T-cell (primary cell): Measurements from ENCODE around the gene PLEKHA7. TPM values are rescaled to one million over a fixed set of nuclear protein-coding genes. Genes with fewer than 3 reads are reported as not detected.

ENCODE experiments used
- ATAC-seq, 4 experiments: fragments of 200-7000 bp in 3 of 4; fragments of 150-1000 bp in 1 of 4; cut with Tn5 transposase; replicated peaks in 1 of 4; 1 replicate in 3 of 4; 2 replicates in 1 of 4; pipeline ENCODE4 v1.10.0; 2021; ENCODE audit warnings: moderate library complexity in 3 of 4, mild to moderate bottlenecking in 2 of 4, moderate number of reproducible peaks in 1 of 4
- CTCF ChIA-PET, 2 donors: fragments of 300-600 bp; sonication (Branson Sonifier 250); formaldehyde crosslinking; loops; one replicate each; lab custom pipeline; 2022; ENCODE audit warnings: antibody characterized with exemption in 2 of 2; lab: Charles Lee
- POLR2A ChIA-PET, 2 donors: fragments of 300-600 bp; sonication (Branson Sonifier 250); formaldehyde crosslinking; loops; one replicate each; lab custom pipeline; 2022; ENCODE audit warnings: antibody characterized with exemption in 2 of 2; lab: Charles Lee
- DNase-seq, 35 experiments: peaks; one replicate each; pipeline versions ENCODE4 v3.0.0 to v3.0.0-alpha.2; 2013 to 2023
- H3K27ac ChIP-seq: one replicate; pipeline ENCODE4 v1.5.1; 2013; ENCODE audit warnings: low read length
- H3K27me3 ChIP-seq, 2 experiments: replicated peaks in 1 of 2; 1 replicate in 1 of 2; 2 replicates in 1 of 2; pipeline versions ENCODE4 v1.6.1 to v1.7.0; 2013; ENCODE audit warnings: low read length in 1 of 2, mixed read lengths in 1 of 2; ENCODE audit not compliant: control insufficient read depth in 2 of 2, insufficient read depth in 2 of 2; ENCODE audit errors: extremely low read depth in 1 of 2
- H3K36me3 ChIP-seq, 2 donors: 1 replicate in 1 of 2; 2 replicates in 1 of 2; pipeline versions ENCODE4 v1.6.1 to v1.7.0; 2013; ENCODE audit warnings: low read length in 1 of 2; ENCODE audit not compliant: control insufficient read depth in 2 of 2, insufficient read depth in 1 of 2; ENCODE audit errors: extremely low read depth in 1 of 2
- H3K4me1 ChIP-seq, 2 experiments: 1 replicate in 1 of 2; 2 replicates in 1 of 2; pipeline versions ENCODE4 v1.6.1 to v1.7.0; 2013; ENCODE audit warnings: low read length in 2 of 2, mixed read lengths in 1 of 2; ENCODE audit not compliant: insufficient read depth in 2 of 2, control insufficient read depth in 1 of 2; ENCODE audit errors: extremely low read depth in 1 of 2
- H3K4me3 ChIP-seq, 2 donors: 1 replicate in 1 of 2; 2 replicates in 1 of 2; pipeline versions ENCODE4 v1.5.1 to v1.7.0; 2013; ENCODE audit warnings: mild to moderate bottlenecking in 2 of 2, low read length in 1 of 2, moderate library complexity in 1 of 2; ENCODE audit not compliant: control insufficient read depth in 1 of 2; ENCODE audit errors: extremely low read depth in 1 of 2
- H3K9me3 ChIP-seq: 2 replicates; pipeline ENCODE4 v1.7.0; 2013
- H3K27ac Mint-ChIP-seq, 2 donors: one replicate each; pipeline ENCODE4 v1.8.0; 2020 to 2021; ENCODE audit warnings: mild to moderate bottlenecking in 2 of 2, mixed read lengths in 2 of 2
- H3K27me3 Mint-ChIP-seq, 2 donors: one replicate each; pipeline ENCODE4 v1.8.0; 2021 to 2022; ENCODE audit warnings: mixed read lengths in 2 of 2
- H3K36me3 Mint-ChIP-seq: one replicate; pipeline ENCODE4 v1.8.0; 2021; ENCODE audit warnings: mixed read lengths
- H3K4me1 Mint-ChIP-seq, 3 donors: one replicate each; pipeline ENCODE4 v1.8.0; 2020 to 2022; ENCODE audit warnings: mixed read lengths in 3 of 3, mild to moderate bottlenecking in 1 of 3
- H3K4me3 Mint-ChIP-seq, 3 donors: one replicate each; pipeline ENCODE4 v1.8.0; 2020 to 2022; ENCODE audit warnings: mild to moderate bottlenecking in 3 of 3, mixed read lengths in 3 of 3, moderate library complexity in 3 of 3
- H3K9me3 Mint-ChIP-seq, 3 donors: one replicate each; pipeline ENCODE4 v1.8.0; 2020 to 2022; ENCODE audit warnings: mixed read lengths in 3 of 3
- WGBS: methylation state at CpG from one replicate; pipeline ENCODE4 v1.1.5; 2013; ENCODE audit warnings: missing lambda C conversion rate; ENCODE audit not compliant: insufficient coverage; 5-methylcytosine and 5-hydroxymethylcytosine counted together
- total RNA-seq, 35 experiments: library from RNA in 6 of 35; stranded (reverse) in 6 of 35; fragments of 120-200 nt in 1 of 35; gene quantifications; one replicate each; pipeline versions ENCODE4 v1.2.1 to v1.2.4 and lab custom pipeline; 2013 to 2026

Gene PLEKHA7
- total RNA-seq, 5 donors from 2014 or later (not counting 1 experiment from before 2014, with no cell fraction given), result 4.8 to 8.8 (median 5.8) TPM

GRCh38 chr11:16879690-16880089 lies 134.5 kb downstream of the PLEKHA7 start:
- H3K4me3 ChIP-seq, result no peak overlapping the region
- H3K27ac Mint-ChIP-seq, result no peak overlapping the region
- H3K4me3 Mint-ChIP-seq, result no peak overlapping the region
- no peak overlapping the region for H3K27ac ChIP-seq
- no peaks in the 10 kb centered on the region for H3K9me3 ChIP-seq
- ChIA-PET POLR2A (no interaction called here), CTCF (no interaction called here)
- no peaks in the 10 kb centered on the region for H3K4me1 Mint-ChIP-seq
- no peaks in the 10 kb centered on the region for H3K36me3 ChIP-seq
- H3K36me3 Mint-ChIP-seq, result no peaks in the 10 kb centered on the region
- ATAC-seq (no peak), DNase-seq (no peak)
- H3K4me1 ChIP-seq, result no peaks in the 10 kb centered on the region
- H3K27me3 ChIP-seq, result no peaks in the 10 kb centered on the region
- 80% methylated on average over 2 of the region's 2 CpGs for WGBS
- H3K9me3 Mint-ChIP-seq, result no peaks in the 10 kb centered on the region
- no peaks in the 10 kb centered on the region for H3K27me3 Mint-ChIP-seq

GRCh38 chr11:16876837-16877236 lies 137.4 kb downstream of the PLEKHA7 start:
- H3K27ac ChIP-seq, result no peak overlapping the region
- ChIA-PET CTCF (no interaction called here), POLR2A (no interaction called here)
- Mint-ChIP-seq H3K36me3 (no peaks in the 10 kb centered on the region), H3K9me3 (no peaks in the 10 kb centered on the region), H3K4me3 (no peak overlapping the region), H3K27me3 (no peaks in the 10 kb centered on the region), H3K4me1 (no peaks in the 10 kb centered on the region), H3K27ac (no peak overlapping the region)
- no peaks in the 10 kb centered on the region for H3K36me3 ChIP-seq
- no peaks in the 10 kb centered on the region for H3K4me1 ChIP-seq
- H3K4me3 ChIP-seq, result no peak overlapping the region
- WGBS, result 72% methylated on average over 2 of the region's 3 CpGs
- ATAC-seq (no peak), DNase-seq (no peak)
- no peaks in the 10 kb centered on the region for H3K9me3 ChIP-seq
- H3K27me3 ChIP-seq, result no peaks in the 10 kb centered on the region

- CTCF ChIA-PET, result no interaction called here
- Mint-ChIP-seq H3K27me3 (no peaks in the 10 kb centered on the region), H3K4me3 (no peak overlapping the region), H3K4me1 (no peaks in the 10 kb centered on the region), H3K9me3 (no peaks in the 10 kb centered on the region), H3K36me3 (no peaks in the 10 kb centered on the region), H3K27ac (no peak overlapping the region)
- Histone ChIP-seq H3K27me3 (no peaks in the 10 kb centered on the region), H3K27ac (no peak overlapping the region), H3K4me1 (no peaks in the 10 kb centered on the region), H3K9me3 (no peaks in the 10 kb centered on the region), H3K4me3 (no peak overlapping the region), H3K36me3 (no peaks in the 10 kb centered on the region)
- POLR2A ChIA-PET, result no interaction called here
- WGBS, result 81% methylated on average over 2 of the region's 5 CpGs
- ATAC-seq (no peak), DNase-seq (no peak)
Measured at GRCh38 chr11:16876053-16876752, 138.0 kb downstream of the PLEKHA7 start.

- POLR2A ChIA-PET, result interaction anchor here in 1 of 2 donors (0.6 kb wide), 1 partner anchor 54 kb away, joined by 6 read pairs; no protein-coding TSS in a partner anchor
- Histone ChIP-seq H3K9me3 (no peaks in the 10 kb centered on the region), H3K27ac (no peak overlapping the region), H3K4me1 (no peaks in the 10 kb centered on the region), H3K27me3 (no peaks in the 10 kb centered on the region), H3K4me3 (no peak overlapping the region), H3K36me3 (no peaks in the 10 kb centered on the region)
- no peaks in the 10 kb centered on the region for H3K4me1 Mint-ChIP-seq
- DNase-seq (no peak), ATAC-seq (no peak)
- no peaks in the 10 kb centered on the region for H3K27me3 Mint-ChIP-seq
- CTCF ChIA-PET, result interaction anchor here in 1 of 2 donors (0.7 kb wide), 1 partner anchor 89 kb away, joined by 3 read pairs; no protein-coding TSS in a partner anchor
- no peak overlapping the region for H3K27ac Mint-ChIP-seq
- H3K4me3 Mint-ChIP-seq, result no peak overlapping the region
- H3K36me3 Mint-ChIP-seq, result no peaks in the 10 kb centered on the region
- no peaks in the 10 kb centered on the region for H3K9me3 Mint-ChIP-seq
- WGBS, result 100% methylated on average over 2 of the region's 4 CpGs
Measured at GRCh38 chr11:16874275-16874975, 139.8 kb downstream of the PLEKHA7 start.

GRCh38 chr11:16873289-16873688 lies 140.9 kb downstream of the PLEKHA7 start:
- Mint-ChIP-seq H3K27ac (no peak overlapping the region), H3K36me3 (no peaks in the 10 kb centered on the region), H3K4me3 (no peak overlapping the region), H3K27me3 (no peaks in the 10 kb centered on the region), H3K9me3 (no peaks in the 10 kb centered on the region), H3K4me1 (no peaks in the 10 kb centered on the region)
- Histone ChIP-seq H3K27me3 (no peaks in the 10 kb centered on the region), H3K9me3 (no peaks in the 10 kb centered on the region), H3K4me1 (no peaks in the 10 kb centered on the region), H3K27ac (no peak overlapping the region), H3K36me3 (no peaks in the 10 kb centered on the region), H3K4me3 (no peak overlapping the region)
- POLR2A ChIA-PET, result no interaction called here
- CTCF ChIA-PET, result no interaction called here
- WGBS, result 73% methylated on average over 2 of the region's 2 CpGs
- no peak for ATAC-seq
- DNase-seq, result no peak

- H3K4me3 ChIP-seq, result no peak overlapping the region
- H3K27ac ChIP-seq, result no peak overlapping the region
- 100% methylated on average over 2 of the region's 5 CpGs for WGBS
- Mint-ChIP-seq H3K36me3 (no peaks in the 10 kb centered on the region), H3K4me3 (no peak overlapping the region), H3K9me3 (no peaks in the 10 kb centered on the region), H3K27ac (no peak overlapping the region), H3K27me3 (no peaks in the 10 kb centered on the region), H3K4me1 (no peaks in the 10 kb centered on the region)
- DNase-seq (no peak), ATAC-seq (no peak)
- H3K36me3 ChIP-seq, result no peaks in the 10 kb centered on the region
- H3K27me3 ChIP-seq, result no peaks in the 10 kb centered on the region
- no peaks in the 10 kb centered on the region for H3K9me3 ChIP-seq
- ChIA-PET CTCF (no interaction called here), POLR2A (interaction anchor here in 1 of 2 donors (0.6 kb wide), 1 partner anchor 181 kb away, joined by 3 read pairs; no protein-coding TSS in a partner anchor)
- H3K4me1 ChIP-seq, result no peaks in the 10 kb centered on the region
Measured at GRCh38 chr11:16871368-16871767, 142.8 kb downstream of the PLEKHA7 start.
